Small intestine (tissue), 7 donors: ENCODE results near the gene PGM2. TPM values are rescaled to one million over a fixed set of nuclear protein-coding genes. Genes with fewer than 3 reads are reported as not detected.

Experiments used
- DNase-seq, 2 donors: peaks; one replicate each; pipeline versions ENCODE4 v3.0.0 to v3.0.0-alpha.2; 2013
- FAIRE-seq: peaks from 2 replicates; lab custom pipeline; 2012; peaks lifted over from hg19 to GRCh38; lab: Jason Lieb, UNC
- H3K27ac ChIP-seq, 3 donors: one replicate each; pipeline ENCODE4 v1.5.1; 2013; ENCODE audit warnings: low read length in 2 of 3, mild to moderate bottlenecking in 2 of 3, control low read depth in 1 of 3, inconsistent platforms in 1 of 3, low read depth in 1 of 3, moderate library complexity in 1 of 3
- H3K27me3 ChIP-seq, 3 donors: one replicate each; pipeline ENCODE4 v1.6.1; 2013; ENCODE audit warnings: low read length in 3 of 3, inconsistent platforms in 1 of 3; ENCODE audit not compliant: control insufficient read depth in 3 of 3, insufficient read depth in 3 of 3
- H3K36me3 ChIP-seq, 3 donors: one replicate each; pipeline ENCODE4 v1.6.1; 2013; ENCODE audit warnings: low read length in 3 of 3, inconsistent platforms in 1 of 3, low read depth in 1 of 3, mild to moderate bottlenecking in 1 of 3, moderate library complexity in 1 of 3; ENCODE audit not compliant: control insufficient read depth in 3 of 3, insufficient read depth in 2 of 3
- H3K4me1 ChIP-seq, 3 donors: one replicate each; pipeline ENCODE4 v1.6.1; 2013; ENCODE audit warnings: low read length in 2 of 3, inconsistent platforms in 1 of 3, low read depth in 1 of 3, mild to moderate bottlenecking in 1 of 3, moderate library complexity in 1 of 3; ENCODE audit not compliant: control insufficient read depth in 3 of 3, insufficient read depth in 2 of 3
- H3K4me3 ChIP-seq, 3 donors: one replicate each; pipeline ENCODE4 v1.5.1; 2013; ENCODE audit warnings: low read length in 3 of 3, control low read depth in 1 of 3, inconsistent platforms in 1 of 3, low read depth in 1 of 3, mild to moderate bottlenecking in 1 of 3, moderate library complexity in 1 of 3
- H3K9me3 ChIP-seq, 2 donors: one replicate each; pipeline ENCODE4 v1.6.1; 2013; ENCODE audit warnings: low read depth in 1 of 2, low read length in 1 of 2; ENCODE audit not compliant: control insufficient read depth in 2 of 2, insufficient read depth in 1 of 2
- WGBS, 3 donors: extraction: QIAGEN DNeasy Blood & Tissue Kit; methylation state at CpG; one replicate each; pipeline ENCODE4 v1.1.7; 2013; 5-methylcytosine and 5-hydroxymethylcytosine counted together
- polyA plus RNA-seq, 4 donors: library from polyadenylated mRNA; stranded (reverse) in 3 of 4; unstranded in 1 of 4; fragments of 200-250 nt in 3 of 4; fragments of 120-200 nt in 1 of 4; gene quantifications; one replicate each; pipeline versions ENCODE4 v1.2.1 to v1.2.3, GENCODE V29; 2013
- donor health status: healthy with polysubstance abuse.
- donor health status: control.
- donor health status: control.
- donor health status: Bipolar disorder and iron deficiency.
- donor health status: healthy.

The PGM2 gene
- polyA plus RNA-seq, 4 donors: 6.3 to 34.0 (median 11.9) TPM

DNA sequence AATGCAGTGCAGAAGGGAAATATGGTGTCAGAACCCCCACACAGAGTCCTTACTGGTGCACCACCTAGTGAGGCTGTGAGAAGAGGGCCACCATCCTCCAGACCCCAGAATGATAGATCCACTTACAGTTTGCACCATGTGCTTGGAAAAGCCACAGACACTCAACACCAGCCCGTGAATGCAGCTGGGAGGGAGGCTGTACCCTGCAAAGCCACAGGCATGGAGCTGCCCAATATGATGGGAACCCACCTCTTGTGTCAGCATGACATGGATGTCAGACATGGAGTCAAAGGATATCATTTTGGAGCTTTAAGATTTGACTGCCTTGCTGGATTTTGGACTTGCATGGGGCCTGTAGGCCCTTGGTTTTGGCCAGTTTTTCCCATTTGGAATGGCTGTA is 34.2 kb upstream of the PGM2 start:
- no peaks in the 10 kb centered on the region for H3K27me3 ChIP-seq
- H3K4me1 ChIP-seq: peaks cover 0 to 14% (median 0%) of the 10 kb centered on the region in 3 donors
- H3K36me3 ChIP-seq: no peaks in the 10 kb centered on the region
- H3K27ac ChIP-seq: no peak overlapping the region
- no peak for FAIRE-seq
- DNase-seq: no peak
- 71 to 89% (median 86%) methylated on average over 1 of the region's 1 CpG for WGBS, 3 donors
- peaks cover 1 to 21% of the 10 kb centered on the region in 2 donors for H3K9me3 ChIP-seq
- H3K4me3 ChIP-seq: no peak overlapping the region

DNA sequence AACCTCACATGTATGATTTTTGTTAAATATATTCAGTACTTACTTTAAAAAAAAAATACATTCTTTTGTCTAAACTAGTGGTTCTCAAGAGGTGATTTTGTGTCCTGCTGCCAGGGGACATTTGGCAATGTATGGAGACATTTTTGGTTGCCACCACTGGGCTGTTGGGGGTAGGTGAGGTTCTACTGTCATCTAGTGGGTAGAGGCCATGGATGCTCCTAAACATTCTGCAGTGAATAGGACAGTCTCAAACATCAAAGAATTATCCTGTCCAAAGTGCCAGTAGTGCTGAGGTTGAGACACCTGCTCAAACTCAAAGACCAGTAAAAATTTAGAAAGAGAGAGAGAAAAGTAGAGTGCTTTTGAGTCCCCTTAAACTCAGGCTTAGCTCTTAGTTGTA is 32.9 kb upstream of the PGM2 start:
- H3K27me3 ChIP-seq: no peaks in the 10 kb centered on the region
- FAIRE-seq (no peak), DNase-seq (peak in 1 of 2 donors; percentile 21)
- no peak overlapping the region for H3K4me3 ChIP-seq
- peaks cover 0 to 12% (median 0%) of the 10 kb centered on the region in 3 donors for H3K4me1 ChIP-seq
- no peaks in the 10 kb centered on the region for H3K36me3 ChIP-seq
- H3K9me3 ChIP-seq: peaks cover 1 to 21% of the 10 kb centered on the region in 2 donors
- H3K27ac ChIP-seq: no peak overlapping the region

DNA sequence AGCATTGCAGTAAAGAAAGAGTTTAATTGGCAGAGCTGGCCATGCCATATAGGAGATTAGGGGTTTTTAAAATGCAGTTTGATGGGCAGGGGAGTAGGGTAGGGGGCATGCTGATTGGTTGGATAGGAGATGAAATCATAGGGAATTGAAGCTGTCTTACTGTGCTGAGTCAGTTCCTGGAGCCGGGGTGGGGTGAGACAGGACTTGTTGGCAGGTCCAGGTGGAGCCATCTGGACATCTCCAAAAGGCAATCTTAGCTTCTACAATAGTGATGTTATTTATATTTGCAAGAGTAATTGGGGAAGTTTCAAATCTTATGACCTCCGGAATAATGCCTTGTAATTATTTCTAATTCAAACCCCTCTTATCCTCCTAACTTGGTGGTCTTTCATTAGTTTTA is 32.4 kb upstream of the PGM2 start:
- FAIRE-seq (no peak), DNase-seq (no peak)
- Histone ChIP-seq H3K4me1 (peaks cover 0 to 12% (median 0%) of the 10 kb centered on the region in 3 donors), H3K36me3 (no peaks in the 10 kb centered on the region), H3K4me3 (no peak overlapping the region), H3K27me3 (no peaks in the 10 kb centered on the region), H3K9me3 (peaks cover 1 to 21% of the 10 kb centered on the region in 2 donors), H3K27ac (no peak overlapping the region)
- 69 to 80% (median 74%) methylated on average over 2 of the region's 2 CpGs for WGBS, 3 donors

DNA sequence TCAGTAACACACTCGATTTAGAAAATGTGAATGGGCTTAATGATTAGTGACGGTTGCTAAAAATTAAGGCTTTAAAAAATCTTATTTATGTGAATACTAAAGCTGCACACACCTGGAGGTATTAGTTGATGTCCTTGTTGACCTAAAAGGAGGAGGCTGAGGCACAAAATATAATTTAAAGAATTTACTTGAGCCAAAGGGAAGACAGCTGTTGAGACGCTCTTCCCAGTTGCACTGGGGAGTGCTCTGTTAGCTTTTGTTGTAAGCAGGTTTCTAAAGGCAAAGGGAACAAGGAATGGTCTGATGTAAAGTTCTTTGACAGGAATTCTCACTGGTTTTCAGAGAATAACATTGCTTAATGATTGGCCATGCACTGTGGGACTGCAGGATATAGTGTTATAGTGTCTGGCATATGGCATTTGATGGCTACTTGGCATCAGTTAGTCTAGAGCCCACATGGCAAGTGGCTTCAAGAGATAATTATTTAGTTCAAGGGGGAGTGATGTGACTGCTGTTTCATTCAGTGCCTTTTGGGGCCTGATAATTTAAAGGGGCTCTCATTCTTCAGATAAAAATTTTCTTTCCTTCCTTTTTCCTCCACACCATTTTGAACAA is 30.8 kb upstream of the PGM2 start:
- no peak for DNase-seq
- Histone ChIP-seq H3K27ac (no peak overlapping the region), H3K4me3 (no peak overlapping the region), H3K9me3 (peaks cover 1 to 20% of the 10 kb centered on the region in 2 donors), H3K4me1 (peaks cover 0 to 12% (median 0%) of the 10 kb centered on the region in 3 donors), H3K36me3 (no peaks in the 10 kb centered on the region), H3K27me3 (no peaks in the 10 kb centered on the region)
- 69 to 76% (median 72%) methylated on average over 3 of the region's 3 CpGs for WGBS, 3 donors
- FAIRE-seq: no peak

DNA sequence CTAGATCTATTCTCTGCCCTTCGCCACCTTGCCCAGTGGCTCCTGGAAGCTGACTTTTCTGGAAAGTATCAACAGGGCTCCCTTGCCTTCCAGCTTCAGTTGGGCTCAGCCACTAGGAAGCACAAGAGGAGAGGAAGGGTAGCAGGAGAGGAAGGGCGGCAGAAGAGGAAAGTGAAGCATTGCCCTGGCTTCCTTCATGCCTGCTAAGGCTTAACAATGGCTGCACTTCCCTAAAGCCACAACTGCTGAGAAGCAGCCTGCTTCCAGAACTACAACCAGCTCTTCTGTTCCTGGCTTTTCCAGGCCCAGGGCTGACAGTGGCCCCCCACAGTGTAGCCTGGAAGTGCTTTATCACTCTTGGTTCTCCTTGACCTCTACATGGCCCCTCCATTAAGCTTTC is 29.1 kb upstream of the PGM2 start:
- no peak overlapping the region for H3K4me3 ChIP-seq
- H3K9me3 ChIP-seq: peaks cover 1 to 7% of the 10 kb centered on the region in 2 donors
- H3K27me3 ChIP-seq: no peaks in the 10 kb centered on the region
- FAIRE-seq (no peak), DNase-seq (peak in 1 of 2 donors; percentile 34)
- 88 to 92% (median 89%) methylated on average over 2 of the region's 2 CpGs for WGBS, 3 donors
- H3K4me1 ChIP-seq: peaks cover 0 to 12% (median 0%) of the 10 kb centered on the region in 3 donors
- H3K36me3 ChIP-seq: no peaks in the 10 kb centered on the region
- no peak overlapping the region for H3K27ac ChIP-seq

DNA sequence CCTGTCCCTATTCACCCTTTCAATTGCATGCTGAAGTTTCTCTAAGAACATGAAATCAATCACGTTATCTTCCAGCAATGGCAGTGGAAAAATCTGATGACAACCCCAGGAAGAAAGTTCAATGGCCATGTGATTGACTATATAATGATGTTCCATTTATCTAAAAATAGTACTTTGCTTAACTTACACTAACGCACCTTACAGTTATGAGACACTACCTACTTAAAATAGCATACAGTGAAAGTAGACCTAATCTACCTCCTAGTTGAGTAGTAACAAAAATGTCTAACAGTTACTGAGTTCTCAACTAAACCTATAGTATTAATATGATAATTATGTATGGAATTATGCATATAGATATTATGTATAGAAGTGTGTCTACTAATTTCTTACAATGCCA is 28.6 kb upstream of the PGM2 start:
- Histone ChIP-seq H3K27me3 (no peaks in the 10 kb centered on the region), H3K36me3 (no peaks in the 10 kb centered on the region), H3K4me3 (no peak overlapping the region), H3K9me3 (peaks cover under 1 to 2% of the 10 kb centered on the region in 2 donors), H3K4me1 (peaks cover 0 to 12% (median 0%) of the 10 kb centered on the region in 3 donors), H3K27ac (no peak overlapping the region)
- WGBS, 3 donors: 77 to 85% (median 82%) methylated on average over 2 of the region's 2 CpGs
- DNase-seq (peak in 1 of 2 donors; percentile 21), FAIRE-seq (no peak)

DNA sequence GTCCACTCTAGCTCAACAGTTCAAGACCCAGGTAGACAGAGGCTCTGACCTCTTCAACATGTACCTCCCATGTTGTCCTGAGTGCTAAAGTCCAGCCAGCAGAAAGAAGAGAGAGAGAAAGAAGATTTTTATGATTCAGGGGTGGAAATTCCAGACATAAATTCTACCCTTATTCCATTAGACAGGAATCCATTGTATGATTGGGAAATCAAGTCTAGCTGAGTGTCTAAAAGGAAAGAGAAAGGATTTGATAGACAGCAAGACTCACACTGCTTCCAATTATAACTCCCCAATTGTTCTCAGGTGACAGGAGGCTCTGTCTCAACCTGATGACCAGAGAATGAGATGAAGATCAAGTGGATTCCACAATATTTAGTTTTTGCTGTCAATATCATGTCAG is 27.9 kb upstream of the PGM2 start:
- Histone ChIP-seq H3K27ac (no peak overlapping the region), H3K27me3 (no peaks in the 10 kb centered on the region), H3K4me3 (no peak overlapping the region), H3K9me3 (no peaks in the 10 kb centered on the region), H3K36me3 (no peaks in the 10 kb centered on the region), H3K4me1 (peaks cover 0 to 12% (median 0%) of the 10 kb centered on the region in 3 donors)
- DNase-seq: no peak
- FAIRE-seq: no peak

DNA sequence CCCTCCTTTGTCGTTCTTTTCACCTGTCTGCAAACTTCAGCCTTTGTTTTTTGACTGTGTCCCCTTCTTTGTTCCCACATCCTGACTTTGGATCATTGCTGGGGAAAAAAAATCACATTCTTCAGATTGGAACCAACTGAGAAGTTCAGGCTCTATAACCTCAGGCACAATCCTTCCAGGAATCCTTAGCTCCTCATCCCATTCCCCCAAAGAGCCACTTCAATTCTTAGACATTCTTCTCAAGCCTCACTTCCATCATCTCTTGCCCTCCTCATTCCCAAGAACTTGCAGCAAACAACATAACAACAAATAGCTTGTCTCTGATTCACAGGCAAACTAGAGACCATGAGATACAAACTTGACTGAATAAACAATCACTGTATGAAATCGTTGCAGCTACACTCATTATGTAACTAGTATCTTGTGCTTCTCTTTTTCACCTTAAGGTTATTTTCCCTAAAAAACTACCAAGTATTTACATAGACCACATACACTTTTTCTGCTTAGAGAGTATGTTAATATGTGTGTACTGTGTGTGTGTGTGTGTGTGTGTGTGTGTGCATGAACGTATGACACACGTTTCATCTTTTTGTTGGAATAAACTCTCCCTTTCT is 26.4 kb upstream of the PGM2 start:
- H3K27me3 ChIP-seq: no peaks in the 10 kb centered on the region
- no peak overlapping the region for H3K4me3 ChIP-seq
- peaks cover 0 to 12% (median 0%) of the 10 kb centered on the region in 3 donors for H3K4me1 ChIP-seq
- H3K36me3 ChIP-seq: no peaks in the 10 kb centered on the region
- H3K9me3 ChIP-seq: no peaks in the 10 kb centered on the region
- no peak for DNase-seq
- FAIRE-seq: no peak
- no peak overlapping the region for H3K27ac ChIP-seq
- WGBS, 3 donors: 38 to 57% (median 52%) methylated on average over 4 of the region's 4 CpGs
